H1 (cell line): Measurements from ENCODE around the gene PRRX1. TPM values are rescaled to one million over a fixed set of nuclear protein-coding genes. Genes with fewer than 3 reads are reported as not detected.

Source experiments
- CTCF ChIA-PET: fragments of 300-600 bp; sonication (Branson Sonifier 250); formaldehyde crosslinking; loops from one replicate; lab custom pipeline; 2021; ENCODE audit not compliant: partially characterized antibody; lab: Charles Lee
- POLR2A ChIA-PET: fragments of 300-600 bp; sonication (Branson Sonifier 250); formaldehyde crosslinking; loops from one replicate; lab custom pipeline; 2021; ENCODE audit warnings: inconsistent platforms; ENCODE audit not compliant: partially characterized antibody; lab: Charles Lee
- DNase-seq, 2 experiments: peaks; one replicate each; pipeline versions ENCODE4 v3.0.0 to v3.0.0-alpha.2; 2010 to 2022; ENCODE audit warnings: low spot score in 2 of 2, low read depth in 1 of 2, mixed read lengths in 1 of 2
- FAIRE-seq: peaks from 2 replicates; lab custom pipeline; 2011; peaks lifted over from hg19 to GRCh38; lab: Jason Lieb, UNC
- H2AFZ ChIP-seq: 2 replicates; pipeline ENCODE4 v1.8.1; 2012; ENCODE audit warnings: low read length, inconsistent platforms
- H2AK5ac ChIP-seq: 2 replicates; pipeline ENCODE4 v1.6.1; 2013; ENCODE audit warnings: low read depth, low read length
- H2BK120ac ChIP-seq: replicated peaks from 2 replicates; pipeline ENCODE3; 2013; ENCODE audit warnings: low read depth, low read length, inconsistent platforms
- H2BK12ac ChIP-seq: 2 replicates; pipeline ENCODE4 v1.6.1; 2013; ENCODE audit warnings: low read depth, low read length
- H2BK15ac ChIP-seq: 2 replicates; pipeline ENCODE4 v1.6.1; 2013; ENCODE audit warnings: low read length
- H2BK20ac ChIP-seq: 2 replicates; pipeline ENCODE4 v1.6.1; 2013; ENCODE audit warnings: low read length
- H2BK5ac ChIP-seq: 2 replicates; pipeline ENCODE4 v1.6.1; 2013; ENCODE audit warnings: low read depth, low read length
- H3K14ac ChIP-seq: 2 replicates; pipeline ENCODE4 v1.6.1; 2013; ENCODE audit warnings: inconsistent platforms; ENCODE audit not compliant: insufficient read length
- H3K18ac ChIP-seq: 2 replicates; pipeline ENCODE4 v1.6.1; 2013; ENCODE audit warnings: low read length; ENCODE audit errors: extremely low read depth
- H3K23ac ChIP-seq: 2 replicates; pipeline ENCODE4 v1.6.1; 2013; ENCODE audit warnings: inconsistent platforms; ENCODE audit not compliant: insufficient read length
- H3K23me2 ChIP-seq: 2 replicates; pipeline ENCODE4 v1.6.1; 2013; ENCODE audit warnings: low read depth, low read length
- H3K27ac ChIP-seq: 2 replicates; pipeline ENCODE4 v1.6.1; 2011; ENCODE audit warnings: low read depth, low read length, inconsistent platforms
- H3K27me3 ChIP-seq, 4 experiments: replicated peaks in 1 of 4; 1 replicate in 1 of 4; 2 replicates in 3 of 4; pipeline versions ENCODE4 v1.6.1 to v1.8.1; 2011 to 2013; ENCODE audit warnings: low read length in 3 of 4, mild to moderate bottlenecking in 3 of 4, inconsistent platforms in 2 of 4, mixed read lengths in 2 of 4, moderate library complexity in 1 of 4; ENCODE audit not compliant: control insufficient read depth in 3 of 4, insufficient read depth in 3 of 4; ENCODE audit errors: extremely low read depth in 1 of 4
- H3K36me3 ChIP-seq, 4 experiments: 2 replicates each; pipeline versions ENCODE4 v1.6.1 to v1.8.1; 2011 to 2013; ENCODE audit warnings: mild to moderate bottlenecking in 4 of 4, low read length in 3 of 4, moderate library complexity in 2 of 4, control low read depth in 1 of 4, inconsistent platforms in 1 of 4; ENCODE audit not compliant: insufficient read depth in 4 of 4, control insufficient read depth in 2 of 4
- H3K4ac ChIP-seq: replicated peaks from 2 replicates; pipeline ENCODE3; 2013; ENCODE audit warnings: low read length, low read depth, mixed read lengths, inconsistent platforms; ENCODE audit not compliant: insufficient read length
- H3K4me1 ChIP-seq, 4 experiments: replicated peaks in 1 of 4; 1 replicate in 1 of 4; 2 replicates in 3 of 4; pipeline versions ENCODE4 v1.6.1 to v1.8.1; 2011 to 2013; ENCODE audit warnings: low read length in 3 of 4, inconsistent platforms in 2 of 4, mixed read lengths in 1 of 4; ENCODE audit not compliant: insufficient read depth in 4 of 4, control insufficient read depth in 3 of 4
- H3K4me2 ChIP-seq, 2 experiments: 2 replicates each; pipeline versions ENCODE4 v1.6.1 to v1.8.1; 2011 to 2013; ENCODE audit warnings: low read depth in 2 of 2, low read length in 2 of 2, control low read depth in 1 of 2, inconsistent platforms in 1 of 2, mild to moderate bottlenecking in 1 of 2; ENCODE audit not compliant: insufficient read depth in 1 of 2
- H3K4me3 ChIP-seq, 4 experiments: fragments of 200-600, 300-600 bp in 1 of 4; sonication (generic), shearing (Covaris generic), sonication (Bioruptor Twin) in 1 of 4; 2 replicates each; pipeline versions ENCODE4 v1.5.1 to v1.8.1; 2011 to 2016; ENCODE audit warnings: low read length in 4 of 4, low read depth in 3 of 4, control low read depth in 2 of 4, inconsistent platforms in 2 of 4, mild to moderate bottlenecking in 2 of 4, mixed read lengths in 1 of 4, moderate library complexity in 1 of 4; ENCODE audit not compliant: insufficient read depth in 2 of 4; ENCODE audit errors: extremely low read depth in 1 of 4
- H3K56ac ChIP-seq: replicated peaks from 2 replicates; pipeline ENCODE3; 2013; ENCODE audit warnings: low read depth, mild to moderate bottlenecking, mixed read lengths, low read length, inconsistent platforms; ENCODE audit not compliant: insufficient read length
- H3K79me1 ChIP-seq: 2 replicates; pipeline ENCODE4 v1.6.1; 2013; ENCODE audit warnings: low read depth, low read length, control low read depth
- H3K79me2 ChIP-seq, 2 experiments: 2 replicates each; pipeline versions ENCODE4 v1.6.1 to v1.8.1; 2012 to 2013; ENCODE audit warnings: low read length in 2 of 2, mild to moderate bottlenecking in 2 of 2, inconsistent platforms in 1 of 2; ENCODE audit not compliant: insufficient read depth in 2 of 2, control insufficient read depth in 1 of 2
- H3K9ac ChIP-seq, 4 experiments: replicated peaks in 1 of 4; 1 replicate in 1 of 4; 2 replicates in 3 of 4; pipeline versions ENCODE4 v1.6.1 to v1.8.1; 2011 to 2013; ENCODE audit warnings: low read depth in 3 of 4, low read length in 3 of 4, control low read depth in 2 of 4, mild to moderate bottlenecking in 2 of 4, moderate library complexity in 2 of 4, inconsistent platforms in 1 of 4; ENCODE audit errors: extremely low read depth in 1 of 4
- H3K9me3 ChIP-seq, 2 experiments: 2 replicates each; pipeline versions ENCODE4 v1.6.1 to v1.8.1; 2012 to 2013; ENCODE audit warnings: mild to moderate bottlenecking in 2 of 2, moderate library complexity in 2 of 2, control low read depth in 1 of 2, inconsistent platforms in 1 of 2, low read depth in 1 of 2, low read length in 1 of 2, mixed read lengths in 1 of 2; ENCODE audit not compliant: insufficient read depth in 2 of 2
- H4K20me1 ChIP-seq, 2 experiments: replicated peaks in 1 of 2; 2 replicates each; pipeline versions ENCODE3 to v1.8.1; 2011 to 2013; ENCODE audit warnings: inconsistent platforms in 2 of 2, low read length in 2 of 2, mild to moderate bottlenecking in 1 of 2; ENCODE audit not compliant: insufficient read depth in 2 of 2, control insufficient read depth in 1 of 2
- H4K5ac ChIP-seq: 2 replicates; pipeline ENCODE4 v1.6.1; 2013; ENCODE audit warnings: low read length, low read depth, mixed read lengths, inconsistent platforms; ENCODE audit not compliant: insufficient read length
- H4K8ac ChIP-seq: 2 replicates; pipeline ENCODE4 v1.8.0; 2013; ENCODE audit warnings: mild to moderate bottlenecking, moderate library complexity, low read length, inconsistent platforms; ENCODE audit not compliant: insufficient read depth; ENCODE audit errors: extremely low read depth
- H4K91ac ChIP-seq: replicated peaks from 2 replicates; pipeline ENCODE3; 2013; ENCODE audit warnings: low read length, mixed read lengths, inconsistent platforms; ENCODE audit not compliant: insufficient read length
- CHD2 ChIP-seq: IDR thresholded peaks from 2 replicates; pipeline ENCODE4 v1.6.1; 2012; ENCODE audit warnings: low read length, improper control_type of control experiment
- EZH2 ChIP-seq: fragments of 200-600 bp; sonication (generic); IDR thresholded peaks from 2 replicates; pipeline ENCODE4 v1.7.1; 2012; ENCODE audit warnings: low read depth, mild to moderate bottlenecking, moderate library complexity, low read length, inconsistent platforms; ENCODE audit not compliant: severe bottlenecking
- GTF2F1 ChIP-seq: IDR thresholded peaks from 2 replicates; pipeline ENCODE4 v1.6.1; 2012; ENCODE audit warnings: low read depth, low read length, improper control_type of control experiment, borderline replicate concordance
- JUN ChIP-seq: IDR thresholded peaks from 2 replicates; pipeline ENCODE4 v1.6.1; 2011; ENCODE audit warnings: low read depth, mild to moderate bottlenecking, improper control_type of control experiment, low read length
- MAFK ChIP-seq: IDR thresholded peaks from 2 replicates; pipeline ENCODE4 v1.6.1; 2012; ENCODE audit warnings: low read depth, mild to moderate bottlenecking, improper control_type of control experiment, low read length
- PHF8 ChIP-seq: fragments of 200-600 bp; sonication (generic); conservative IDR thresholded peaks from 2 replicates; pipeline ENCODE4 v1.7.1; 2012; ENCODE audit warnings: low read depth, mild to moderate bottlenecking, inconsistent platforms, low read length, moderate library complexity
- POU5F1 ChIP-seq: IDR thresholded peaks from 2 replicates; pipeline ENCODE4 v1.6.1; 2011; ENCODE audit warnings: low read depth, mild to moderate bottlenecking, low read length, moderate library complexity
- RBBP5 ChIP-seq: IDR thresholded peaks from 2 replicates; pipeline ENCODE4 v1.7.1; 2012; ENCODE audit warnings: low read depth, mild to moderate bottlenecking, inconsistent platforms, low read length, moderate library complexity, borderline replicate concordance
- SUZ12 ChIP-seq: fragments of 200-600 bp; sonication (generic); IDR thresholded peaks from 2 replicates; pipeline ENCODE4 v1.6.1; 2012; ENCODE audit warnings: mild to moderate bottlenecking, inconsistent platforms, low read length, moderate library complexity, mixed read lengths
- YY1 ChIP-seq: IDR thresholded peaks from 2 replicates; pipeline ENCODE4 v1.6.1; 2011; ENCODE audit warnings: low read depth, mild to moderate bottlenecking, low read length
- WGBS, 2 experiments: shearing (Covaris generic) in 1 of 2; methylation state at CpG; one replicate each; pipeline versions ENCODE4 v1.1.6 to v1.1.7; 2013 to 2015; ENCODE audit warnings: low lambda C conversion rate in 2 of 2, mixed read lengths in 2 of 2, inconsistent platforms in 1 of 2, low coverage in 1 of 2, missing lambda C conversion rate in 1 of 2; ENCODE audit not compliant: insufficient replicate concordance in 2 of 2, insufficient coverage in 1 of 2, insufficient read length in 1 of 2; ENCODE audit errors: extremely low coverage in 1 of 2, missing lambda C conversion rate in 1 of 2; 5-methylcytosine and 5-hydroxymethylcytosine counted together
- polyA plus RNA-seq, 7 experiments: library from polyadenylated mRNA; depleted of rRNA in 3 of 7; stranded (reverse) in 5 of 7; unstranded in 2 of 7; fragments of >200 nt in 5 of 7; fragments of 200-250 nt in 2 of 7; gene quantifications; 1 replicate in 5 of 7; 2 replicates in 1 of 7; 4 replicates in 1 of 7; pipeline versions ENCODE4 v1.2.1 to v1.2.3, GENCODE V29; 2011 to 2013; ENCODE audit warnings: missing spikeins in 2 of 7, mixed read lengths in 2 of 7
- total RNA-seq: library from RNA; stranded (reverse); fragmentation: NEBNext Ultra II Directional; extraction: Animal tissue kit (Norgen Biotek cat#: 25700); gene quantifications from 2 replicates; pipeline ENCODE4 v1.2.1, GENCODE V29; 2021

PRRX1 gene
- total and polyA plus RNA-seq, 2 of the 8 experiments (the other 6 are each of a cell fraction or from before 2014, with no cell fraction given), result not detected

DNA sequence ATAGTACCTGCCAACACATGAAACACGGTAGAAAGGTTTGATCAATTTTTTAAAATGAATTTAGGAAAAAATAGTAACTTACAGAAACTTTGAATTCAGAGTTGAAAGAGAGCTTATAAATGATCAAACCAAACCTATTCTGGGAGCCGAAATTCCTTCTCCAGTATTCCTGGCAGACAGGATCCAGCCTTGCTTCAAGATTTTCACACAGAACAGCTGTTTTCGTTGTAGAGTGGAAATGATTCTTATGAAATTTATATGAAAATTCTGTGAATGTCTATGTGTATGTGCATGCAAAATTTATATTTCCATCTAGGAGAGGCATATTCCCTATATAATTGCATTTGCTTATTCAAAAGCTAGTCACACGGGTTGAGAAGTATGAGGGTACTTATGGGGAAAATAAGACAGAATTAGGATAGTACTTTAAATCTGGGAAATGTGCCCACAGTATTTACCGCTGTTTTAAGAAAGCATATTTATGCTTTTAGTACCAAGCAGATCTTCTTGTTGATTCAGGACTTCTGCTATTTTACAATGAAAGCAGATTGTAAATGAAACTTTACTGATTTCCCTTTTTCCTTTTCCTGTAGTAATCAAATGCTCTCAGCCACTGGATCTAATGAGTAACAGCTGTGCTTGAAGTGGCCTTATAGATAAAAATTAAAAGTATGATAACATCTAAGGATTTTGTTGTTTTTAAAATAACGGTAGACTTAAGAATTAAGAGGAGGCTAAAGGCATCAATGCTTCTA, 30.4 kb downstream of the PRRX1 start:
- Histone ChIP-seq H3K56ac (no peak overlapping the region), H4K8ac (no peak overlapping the region), H2BK120ac (no peak overlapping the region), H3K27me3 (no peaks in the 10 kb centered on the region), H2BK5ac (no peak overlapping the region), H3K4ac (no peak overlapping the region), H3K4me1 (no peaks in the 10 kb centered on the region), H2AK5ac (no peak overlapping the region), H4K20me1 (no peaks in the 10 kb centered on the region), H3K79me2 (no peaks in the 10 kb centered on the region), H4K91ac (no peak overlapping the region), H3K14ac (no peak overlapping the region), H3K9ac (no peak overlapping the region), H3K4me2 (no peak overlapping the region), H3K18ac (no peak overlapping the region), H2BK20ac (no peak overlapping the region), H3K4me3 (no peak overlapping the region), H3K27ac (no peak overlapping the region), H4K5ac (no peak overlapping the region), H2BK15ac (no peak overlapping the region), H3K36me3 (no peaks in the 10 kb centered on the region), H3K23me2 (no peaks in the 10 kb centered on the region; the same call in 1 of the 2 replicates), H3K9me3 (no peaks in the 10 kb centered on the region), H2BK12ac (no peak overlapping the region), H2AFZ (no peak overlapping the region), H3K23ac (no peak overlapping the region), H3K79me1 (no peaks in the 10 kb centered on the region)
- DNase-seq (no peak), FAIRE-seq (no peak)
- WGBS, 2 experiments, result 91% methylated on average over 6 of the region's 6 CpGs; no CpG with 5 or more reads in 1 of the 2 experiments
- CTCF ChIA-PET, result interaction anchor here (1.2 to 1.6 kb wide), 3 partner anchors 71 to 234 kb away, joined by 3 to 4 read pairs (median 3); no protein-coding TSS in a partner anchor
- POLR2A ChIA-PET, result no interaction called here
- TF ChIP-seq GTF2F1, result no peak
- TF ChIP-seq SUZ12, result no peak
- TF ChIP-seq JUN, result no peak
- no peak for TF ChIP-seq EZH2
- TF ChIP-seq PHF8, result no peak
- TF ChIP-seq RBBP5, result no peak
- TF ChIP-seq MAFK, result no peak
- TF ChIP-seq CHD2, result no peak
- no peak for TF ChIP-seq POU5F1
- no peak for TF ChIP-seq YY1
